NCI-H2107 (cell line): ENCODE measurements around the gene HAGH.

Source experiments
- DNase-seq: peaks from one replicate; lab custom pipeline; 2025; lab: John Stamatoyannopoulos, UW

The HAGH gene

DNA sequence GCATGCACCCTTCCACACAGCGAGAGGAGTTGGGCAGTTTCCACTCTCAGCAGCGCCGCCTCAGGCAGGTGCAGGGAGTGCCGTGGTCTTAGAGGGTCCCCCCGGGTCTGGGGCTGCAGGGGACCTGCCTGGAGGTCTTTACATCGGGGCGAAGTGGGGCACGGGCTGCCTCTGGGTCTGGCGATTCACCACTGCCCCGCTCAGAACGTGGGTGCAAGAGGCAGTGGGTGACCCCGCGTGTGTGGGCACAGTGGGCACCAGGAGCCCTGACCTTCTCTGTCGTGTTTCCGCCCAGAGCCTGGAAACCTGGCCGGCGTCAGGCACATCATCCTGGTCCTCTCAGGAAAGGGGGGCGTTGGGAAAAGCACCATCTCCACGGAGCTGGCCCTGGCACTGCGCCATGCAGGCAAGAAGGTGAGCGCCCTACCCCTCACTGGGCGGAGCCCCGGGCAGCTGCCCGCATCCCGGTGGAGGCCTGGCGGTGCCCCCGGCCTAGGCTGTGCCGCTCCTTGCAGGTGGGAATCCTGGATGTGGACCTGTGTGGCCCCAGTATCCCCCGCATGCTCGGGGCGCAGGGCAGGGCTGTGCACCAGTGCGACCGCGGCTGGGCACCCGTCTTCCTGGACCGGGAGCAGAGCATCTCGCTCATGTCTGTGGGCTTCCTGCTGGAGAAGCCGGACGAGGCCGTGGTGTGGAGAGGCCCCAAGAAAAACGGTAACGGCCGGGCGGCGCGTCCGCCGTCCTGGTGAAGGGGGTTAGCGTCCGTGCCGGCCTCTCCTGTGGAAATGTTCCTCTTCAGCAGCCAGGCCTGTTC, 40.2 kb downstream of the HAGH start:
- DNase-seq, result no peak

DNA sequence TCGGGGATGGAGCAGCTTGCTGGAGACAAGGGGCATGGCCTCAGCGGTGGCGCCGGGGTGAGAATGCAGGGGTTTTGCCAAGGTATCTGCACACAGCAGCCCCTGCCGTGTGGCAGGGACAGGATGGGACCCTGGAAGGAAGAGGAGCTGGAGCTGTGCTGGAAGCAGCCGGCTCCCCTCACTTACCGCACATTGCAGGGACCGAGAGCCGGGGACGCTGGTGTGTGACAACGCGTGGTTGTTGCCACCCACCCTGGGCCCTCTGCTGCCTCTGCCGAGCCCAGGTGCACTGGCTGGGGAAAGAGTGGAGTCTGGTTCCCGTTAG, 40.8 kb downstream of the HAGH start:
- no peak for DNase-seq

DNA sequence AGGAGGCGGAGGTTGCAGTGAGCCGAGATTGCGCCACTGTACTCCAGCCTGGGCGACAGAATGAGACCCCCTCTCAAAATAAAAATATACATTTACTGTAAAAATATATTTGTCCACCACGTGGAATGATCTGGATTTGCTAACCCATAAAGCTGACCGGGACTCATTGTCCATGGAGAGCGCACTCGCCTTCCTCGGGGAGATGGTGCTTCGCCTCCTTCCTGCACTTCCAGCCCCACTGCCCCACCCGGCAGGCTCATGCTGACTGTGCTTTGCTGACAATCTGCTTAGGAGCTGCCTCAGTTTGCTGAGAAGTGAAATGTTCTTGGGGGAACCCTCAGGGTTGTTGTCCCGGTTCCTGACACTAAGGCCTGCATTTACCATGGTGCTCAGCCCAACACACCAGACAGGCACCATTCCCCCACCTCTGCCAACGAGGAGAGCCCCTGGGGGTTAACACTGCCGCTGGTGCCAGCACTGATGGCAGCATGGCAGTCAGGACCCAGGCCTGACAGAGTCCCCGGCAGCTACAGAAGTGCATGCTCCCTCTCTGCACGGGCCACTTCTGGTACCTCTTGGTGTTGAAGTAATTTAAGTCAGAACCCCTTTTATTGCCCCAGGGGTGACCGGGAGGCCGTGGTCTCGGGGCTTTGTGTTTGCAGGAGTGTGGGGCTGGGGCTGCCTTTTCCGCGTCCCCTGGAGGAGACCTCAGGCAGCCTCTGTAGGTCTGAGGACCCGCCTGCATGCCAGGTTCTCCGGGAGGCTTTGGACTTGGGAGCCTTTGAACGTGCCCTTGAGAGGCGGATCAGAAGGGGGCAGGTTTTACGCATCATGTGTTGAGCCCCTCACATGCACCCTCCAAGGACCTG, 41.4 kb downstream of the HAGH start:
- no peak for DNase-seq

DNA sequence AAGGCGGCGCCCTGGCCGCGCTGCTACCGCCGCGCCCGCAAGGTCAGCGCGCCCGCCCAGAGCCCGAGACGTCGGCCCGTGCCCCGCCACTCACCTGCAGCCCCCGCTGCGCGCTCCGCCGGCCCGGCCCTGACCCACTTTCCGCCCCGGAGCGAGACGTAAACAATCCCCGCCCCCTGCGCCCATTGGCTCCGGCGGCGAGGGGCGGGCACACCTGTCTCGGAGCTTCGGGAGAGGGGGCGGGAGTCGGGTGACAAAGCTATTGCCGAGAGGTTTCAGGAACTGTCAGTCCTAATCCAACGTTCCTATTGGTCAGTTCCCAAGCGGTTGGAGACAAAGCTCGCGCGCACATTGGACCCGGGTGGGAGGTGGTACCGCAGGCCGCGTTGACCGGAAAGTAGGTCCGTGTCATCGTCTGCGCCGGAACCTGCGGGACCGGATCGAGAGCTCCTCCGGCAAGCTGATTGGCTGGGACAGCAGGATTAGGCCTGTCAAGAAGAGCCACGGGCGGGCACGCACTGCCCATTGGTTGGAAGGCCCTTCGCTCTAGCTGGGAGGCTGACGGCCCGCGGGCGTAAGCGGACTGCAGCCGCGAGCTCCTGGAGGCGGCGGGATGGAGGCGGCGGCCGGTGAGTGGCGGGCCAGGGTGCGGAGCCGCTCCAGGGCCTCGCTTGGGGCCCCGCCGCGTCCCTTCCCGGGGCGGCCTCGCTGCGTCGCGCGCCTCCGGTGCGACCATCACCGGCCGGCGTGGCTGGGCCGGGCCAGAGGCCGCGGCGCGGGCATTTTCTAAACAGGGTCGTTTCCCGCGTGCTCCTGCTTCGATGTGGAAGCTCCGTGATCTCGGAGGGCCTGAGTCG, 44.0 kb downstream of the HAGH start, which contains the start of the genes NUBP2 and SPSB3:
Gene NUBP2, plus strand, starts transcription at position 553 of the 857 bp plus-strand sequence. Its CDS starts 61 bp downstream, at position 614.
Gene SPSB3, minus strand, starts transcription at position 164 of the 857 bp plus-strand sequence. CDS start 1,088 bp downstream, outside the sequence.
- DNase-seq, result peak; percentile 99

DNA sequence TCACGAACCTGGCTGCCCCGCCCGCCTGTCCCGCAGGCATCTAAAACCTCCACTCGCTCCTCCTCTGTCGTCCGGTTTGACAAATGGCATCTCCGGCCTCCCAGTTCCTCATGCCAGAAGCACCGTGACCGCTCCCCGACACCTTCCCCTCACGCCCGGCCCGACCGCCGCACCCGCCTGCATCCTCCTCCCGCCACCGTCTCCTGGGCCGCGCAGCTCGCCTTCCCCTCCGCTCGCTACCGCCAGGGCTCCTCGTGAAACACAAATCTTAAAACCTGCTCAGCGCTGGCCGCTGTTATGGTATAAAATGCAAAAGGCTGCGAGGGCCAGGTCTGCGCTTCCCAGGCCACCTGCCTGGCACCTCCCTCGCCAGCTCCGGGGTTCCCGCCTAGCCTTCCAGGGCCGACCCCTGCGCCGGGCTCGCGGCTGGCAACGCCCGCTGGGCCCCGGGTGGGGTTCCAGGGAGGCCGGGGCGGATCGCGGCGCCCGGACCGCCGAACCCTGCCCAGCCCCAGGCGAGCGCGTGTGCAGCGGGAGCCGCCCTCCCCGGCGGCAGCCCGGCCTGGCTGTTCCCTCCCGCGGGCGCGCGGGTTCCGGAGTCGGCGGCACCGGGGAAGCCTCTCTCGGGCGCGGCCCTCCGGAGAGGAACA, 44.7 kb downstream of the HAGH start:
- no peak for DNase-seq

DNA sequence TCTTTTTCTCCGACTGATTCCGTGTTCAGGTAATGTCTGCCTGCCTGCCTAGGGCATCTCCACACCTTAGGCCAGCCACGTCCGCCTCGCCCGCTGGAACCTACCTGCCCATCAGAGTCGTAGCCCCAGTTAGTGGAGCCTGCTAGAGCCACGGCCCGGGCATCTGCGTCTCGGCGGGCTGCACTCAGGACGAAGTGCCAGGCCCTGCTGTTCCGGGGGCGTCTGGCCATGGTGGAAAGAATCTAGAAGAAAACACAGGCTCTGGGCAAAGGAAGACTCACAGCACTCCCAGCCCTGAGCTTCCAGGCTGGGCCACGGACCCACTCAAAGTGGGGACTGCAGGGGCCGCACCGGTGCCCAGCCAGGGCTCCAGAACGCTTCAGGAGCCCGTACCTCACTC, 45.4 kb downstream of the HAGH start:
- DNase-seq, result no peak

DNA sequence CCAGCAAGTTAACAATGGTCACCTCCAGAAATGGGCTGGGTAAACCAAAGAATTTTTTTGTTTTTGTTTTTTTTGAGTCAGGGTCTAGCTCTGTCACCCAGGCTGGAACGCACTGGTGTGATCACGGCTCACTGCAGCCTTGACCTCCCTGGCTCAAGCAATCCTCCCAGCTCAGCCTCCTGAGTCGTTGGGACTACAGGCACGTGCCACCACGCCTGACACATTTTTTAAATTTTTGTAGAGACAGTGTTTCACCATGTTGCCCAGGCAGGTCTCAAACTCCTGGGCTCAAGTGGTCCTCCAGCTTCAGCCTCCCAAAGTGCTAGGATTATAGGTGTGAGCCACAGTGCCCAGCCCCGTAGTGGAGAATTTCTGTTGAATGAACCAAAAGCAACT, 46.0 kb downstream of the HAGH start:
- no peak for DNase-seq

DNA sequence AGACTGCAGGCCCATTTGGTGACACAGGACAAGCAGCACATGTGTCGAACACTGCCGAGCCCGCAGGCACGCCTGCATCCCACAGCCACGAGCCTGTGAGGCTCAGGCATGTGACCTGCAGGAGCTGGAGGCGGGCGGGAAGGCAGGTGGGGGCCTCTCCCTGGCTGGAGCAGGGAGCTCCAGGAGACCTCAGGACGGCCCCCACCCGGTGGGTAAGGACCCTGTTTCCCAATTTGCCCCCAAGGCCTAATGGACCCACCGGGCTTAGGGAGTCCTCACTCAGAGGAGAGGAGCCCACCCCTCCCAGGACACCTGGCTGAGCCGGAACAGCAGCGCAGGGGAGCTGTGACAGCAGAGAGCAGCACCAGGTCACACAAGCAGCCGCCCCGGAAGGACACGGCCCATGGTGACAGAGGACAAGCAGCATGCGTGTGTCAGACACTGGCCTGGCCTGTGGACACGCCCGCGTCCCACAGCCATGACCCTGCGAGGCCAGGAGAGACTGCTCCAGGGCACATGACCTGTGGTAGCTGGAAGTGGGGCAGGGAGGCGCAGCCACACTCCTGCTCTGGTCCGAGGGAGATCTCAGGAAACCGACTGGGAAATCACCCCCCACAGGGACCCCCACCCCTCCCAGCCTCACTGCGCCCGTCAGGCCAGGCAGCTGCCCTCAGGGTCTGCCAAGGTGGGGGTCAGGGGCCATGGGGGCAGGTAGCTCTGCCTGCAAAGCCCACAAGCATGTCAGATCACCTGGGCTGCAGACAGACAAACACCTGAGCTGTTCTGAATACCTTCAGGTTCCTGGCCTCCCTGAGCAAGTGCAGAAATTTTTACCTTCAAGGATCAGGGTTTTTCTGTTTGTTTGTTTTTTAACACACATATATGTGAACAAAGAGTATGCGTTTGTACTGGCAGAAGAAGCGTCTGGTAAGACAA, 46.6 kb downstream of the HAGH start:
- no peak for DNase-seq

DNA sequence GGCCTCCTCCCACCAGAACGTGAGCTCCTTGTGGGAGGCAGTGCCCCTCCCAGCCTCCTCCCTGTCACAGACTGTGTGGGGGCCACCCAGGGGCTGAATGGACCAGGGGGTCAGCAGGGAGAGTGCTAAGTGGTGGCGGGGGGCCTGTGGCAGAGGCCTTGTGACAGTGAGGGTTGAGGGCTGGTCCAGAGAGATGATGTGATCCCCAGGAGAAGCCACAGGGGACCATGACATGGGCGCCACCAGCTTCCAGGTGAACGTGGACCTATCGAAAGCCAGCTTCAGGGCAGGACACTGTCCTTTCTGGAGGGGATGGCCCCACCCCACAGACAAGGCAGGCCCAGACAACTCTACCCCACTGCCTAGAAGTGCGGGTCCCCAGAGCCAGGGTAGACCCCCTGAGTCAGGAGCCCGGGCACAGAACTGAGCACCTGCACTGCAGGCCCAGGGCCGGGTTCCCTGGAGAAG, 47.4 kb downstream of the HAGH start:
- DNase-seq, result no peak

DNA sequence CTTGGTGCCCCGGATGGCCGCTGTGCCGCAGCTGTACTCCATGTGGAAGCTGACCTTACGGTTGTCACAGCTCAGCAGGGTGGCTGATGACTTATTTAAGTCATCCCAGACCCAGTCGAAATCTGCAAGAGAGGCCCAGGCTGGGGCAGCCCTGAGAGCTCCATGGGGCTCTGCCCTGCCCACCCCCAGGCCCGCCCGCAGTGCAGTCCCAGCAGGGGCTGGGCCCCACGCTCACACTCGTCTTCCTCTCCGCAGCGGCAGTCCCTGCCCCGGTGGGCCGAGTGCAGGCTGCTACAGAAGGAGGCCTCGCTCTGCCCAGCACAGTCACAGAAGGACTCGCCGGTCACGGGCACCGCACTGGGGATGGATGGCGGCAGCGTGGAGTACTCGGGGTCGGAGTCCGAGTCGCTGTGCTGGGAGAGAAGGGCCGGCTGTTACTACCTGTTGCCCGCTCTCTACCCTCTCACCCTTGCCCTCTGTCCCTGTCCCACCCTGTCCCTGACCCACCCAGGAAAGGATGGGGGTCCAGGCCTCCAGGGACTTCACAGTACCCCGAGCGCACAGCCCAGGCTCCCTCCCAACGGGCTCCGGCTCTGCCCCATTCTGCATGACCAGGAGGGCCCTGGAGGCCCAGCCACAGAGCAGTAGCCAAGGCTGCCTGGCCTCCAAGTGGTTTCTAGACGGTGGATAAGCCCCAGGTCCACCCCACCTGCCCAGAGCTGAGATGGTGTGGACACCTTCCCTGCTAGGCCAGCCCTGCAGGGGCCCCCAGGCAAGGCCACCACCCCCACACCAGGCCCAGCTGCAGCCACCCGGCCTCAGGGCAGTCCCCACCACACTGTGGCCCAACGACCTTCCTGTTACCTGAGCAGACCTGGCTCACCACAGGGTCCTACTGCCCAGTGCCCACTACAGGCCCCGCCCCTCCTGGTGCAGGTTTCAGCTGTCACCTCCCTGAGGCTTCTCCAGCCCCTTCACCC, 48.1 kb downstream of the HAGH start:
- DNase-seq, result no peak

DNA sequence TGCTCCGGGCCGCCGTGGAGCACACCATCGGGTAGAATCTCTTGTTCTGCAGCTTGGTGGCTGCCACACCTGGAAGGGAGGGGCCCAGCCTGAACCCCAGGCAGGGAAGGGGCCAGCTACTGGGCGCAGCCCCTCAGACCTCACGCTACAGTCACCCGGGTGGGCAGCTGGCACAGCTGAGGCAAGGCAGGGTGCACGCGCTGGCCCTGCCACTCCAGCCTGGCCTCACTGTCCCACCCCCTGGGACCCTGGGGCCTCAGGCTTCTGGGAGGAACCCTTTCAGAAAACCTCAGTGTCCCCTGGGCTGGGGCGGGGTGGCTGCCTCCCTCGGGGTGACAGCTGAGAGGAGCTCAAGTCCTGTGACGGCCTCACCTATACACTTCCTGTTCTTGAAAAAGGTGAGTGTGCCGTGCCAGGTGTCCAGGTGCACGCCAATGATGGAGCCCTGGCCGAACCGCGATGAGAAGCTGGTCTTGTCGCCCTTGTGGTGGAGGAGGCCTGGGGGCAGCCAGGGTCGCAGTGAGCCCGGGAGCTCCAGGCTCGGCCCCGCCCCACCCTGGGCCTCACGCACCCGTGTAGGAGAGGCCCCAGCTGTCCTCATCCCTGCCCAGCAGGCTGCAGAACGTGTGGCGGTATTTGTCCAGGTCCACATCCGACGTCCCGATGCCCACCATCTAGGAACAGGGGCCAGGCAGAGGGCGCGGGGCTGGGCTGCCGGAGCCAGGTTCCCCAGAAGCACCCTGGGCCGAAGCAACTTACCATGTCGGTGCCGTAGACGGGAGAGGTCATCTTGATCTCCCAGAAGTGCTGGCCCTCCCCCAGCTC, 49.0 kb downstream of the HAGH start:
- no peak for DNase-seq

DNA sequence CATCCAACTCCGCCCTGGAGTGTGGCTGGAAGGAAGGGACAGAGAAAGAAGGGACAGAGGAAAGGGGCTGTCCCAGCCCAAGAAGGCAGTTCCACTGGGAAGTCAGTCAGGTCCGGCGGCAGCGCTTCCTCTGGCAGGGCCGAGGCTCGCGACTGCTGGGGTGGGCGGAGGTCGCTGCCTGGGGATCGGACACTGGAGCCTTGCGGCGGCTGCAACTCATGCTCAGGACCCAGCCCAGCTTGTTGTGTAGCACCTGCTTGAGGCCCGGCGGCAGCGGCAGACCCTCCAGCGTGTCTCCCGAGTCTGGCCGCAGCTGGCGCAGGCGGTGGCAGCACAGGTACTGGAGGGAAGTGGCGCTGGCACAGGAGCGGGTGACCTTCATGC, 49.6 kb downstream of the HAGH start:
- DNase-seq, result no peak

DNA sequence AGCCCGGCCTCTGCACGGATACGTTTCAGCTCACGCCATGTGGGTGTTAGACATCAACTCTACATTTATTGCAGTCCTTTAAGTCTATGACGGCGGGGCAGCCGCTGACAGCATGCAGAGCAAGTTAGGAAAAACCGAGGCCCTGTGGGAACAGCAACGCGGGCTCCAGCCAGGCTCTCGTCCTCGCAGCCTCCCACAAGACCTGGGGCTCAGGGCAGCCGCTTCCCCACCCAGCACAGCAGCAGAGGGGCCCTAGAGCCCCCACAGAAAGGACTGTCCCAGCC, 50.0 kb downstream of the HAGH start:
- no peak for DNase-seq

DNA sequence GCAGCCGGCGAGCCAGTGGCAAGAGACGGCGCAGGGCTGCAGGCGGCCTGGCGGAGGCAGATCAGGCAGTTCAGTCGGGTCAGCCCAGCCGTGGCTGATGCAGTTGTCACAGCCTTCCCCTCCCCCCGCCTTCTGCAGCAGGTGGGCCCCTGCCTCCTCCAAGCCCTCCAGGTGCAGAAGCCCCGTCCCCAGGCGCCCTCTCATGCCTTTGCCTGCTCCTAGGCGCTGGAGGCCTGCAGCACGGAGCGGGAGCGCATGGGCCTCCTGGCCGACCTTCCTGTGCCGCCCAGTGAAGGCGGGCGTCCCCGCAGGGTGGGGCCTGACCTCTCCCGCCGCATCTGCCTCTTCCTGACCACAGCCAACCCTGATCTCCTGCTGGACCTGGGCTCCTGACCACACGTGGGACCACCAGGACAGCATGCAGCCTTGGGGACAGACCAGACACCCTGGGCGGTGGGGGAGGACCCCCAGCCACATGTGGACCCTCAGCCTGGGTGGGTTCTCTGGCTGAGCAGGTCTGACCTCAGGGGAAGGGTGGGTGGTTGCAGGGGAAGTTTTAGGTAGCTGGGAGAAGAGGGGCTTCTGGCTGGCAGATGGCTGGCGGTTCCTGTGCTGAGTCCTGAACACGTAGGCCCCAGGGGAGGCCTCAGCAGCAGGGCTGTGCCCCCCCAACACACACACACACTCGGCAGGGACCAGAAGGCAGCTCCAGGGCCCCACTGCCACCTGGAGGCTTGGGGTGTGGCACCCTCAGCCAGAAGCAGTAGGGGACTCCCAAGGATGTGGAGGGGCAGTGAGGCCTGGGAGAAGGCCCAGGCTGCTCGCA, 50.6 kb downstream of the HAGH start:
- DNase-seq, result no peak

DNA sequence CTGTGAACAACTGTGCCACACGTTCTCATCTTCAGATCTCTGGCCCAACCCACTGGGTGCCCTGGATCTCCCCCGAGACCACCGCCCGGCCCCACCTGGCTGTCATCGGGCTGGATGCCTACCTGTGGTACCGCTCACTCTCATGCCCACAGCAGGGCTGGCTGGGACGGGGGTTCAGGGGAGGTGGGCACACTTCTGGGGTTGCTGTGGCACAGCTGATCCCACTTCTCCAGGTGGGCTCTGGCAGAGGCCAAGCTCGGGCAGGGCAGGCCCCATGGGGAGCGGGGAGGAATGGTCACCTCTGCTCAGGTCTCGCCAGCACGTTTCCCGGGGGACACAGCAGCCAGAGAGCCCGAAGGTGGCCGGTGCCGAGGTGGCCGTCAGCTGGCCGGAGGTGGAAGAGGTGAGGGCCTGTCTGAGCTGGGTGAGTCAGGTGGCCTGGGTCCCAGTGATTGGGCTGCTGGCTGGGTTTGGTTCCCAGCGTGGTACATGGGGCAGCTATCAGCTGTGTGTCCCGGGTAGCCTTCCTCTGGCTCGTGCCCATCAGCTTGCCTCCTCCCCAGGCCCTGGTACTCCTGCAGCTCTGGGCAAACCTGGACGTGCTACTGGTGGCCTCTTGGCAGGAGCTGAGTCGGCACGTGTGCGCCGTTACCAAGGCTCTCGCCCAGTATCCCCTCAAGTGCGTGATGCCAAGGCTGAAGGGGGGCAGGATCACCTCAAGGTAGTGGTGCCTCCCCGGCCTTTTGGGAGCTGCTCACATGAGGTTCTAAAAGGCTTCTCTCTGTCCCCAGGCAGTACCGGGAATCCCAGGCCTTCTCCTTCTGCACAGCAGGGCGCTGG, 51.4 kb downstream of the HAGH start:
- DNase-seq, result no peak

DNA sequence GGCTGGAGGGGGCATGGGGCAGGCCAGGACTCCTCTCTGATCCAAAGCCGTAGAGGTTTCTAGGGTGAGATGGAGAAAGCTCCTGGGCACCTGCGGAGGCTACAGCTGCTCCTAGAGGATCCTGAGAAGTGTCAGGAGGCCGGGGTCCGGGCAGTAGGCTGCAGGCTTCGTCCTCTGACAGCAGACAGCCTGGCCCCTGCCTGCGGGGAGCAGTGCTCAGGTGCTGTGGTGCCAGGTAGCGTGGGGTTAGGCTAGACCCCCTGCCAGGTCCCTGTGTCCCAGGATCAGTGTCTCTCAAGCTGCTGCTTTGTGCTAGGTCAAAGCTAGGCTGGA, 52.2 kb downstream of the HAGH start:
- DNase-seq, result no peak
